Fibroblast of lung (primary cell): ENCODE data around the gene NDST3.
"Not testable (repeated sequence)": the region's sequence is repeated elsewhere in the genome, so short reads cannot be mapped to it uniquely, and the experiment has no call there.

Experiments used
- CTCF ChIP-seq, 2 donors: IDR thresholded peaks in 1 of 2; conservative IDR thresholded peaks in 1 of 2; 1 replicate in 1 of 2; 2 replicates in 1 of 2; pipeline ENCODE4 v1.5.1; 2011 to 2012; ENCODE audit warnings: low read length in 2 of 2, control low read depth in 1 of 2, inconsistent platforms in 1 of 2, low read depth in 1 of 2, mild to moderate bottlenecking in 1 of 2
- EZH2 ChIP-seq: IDR thresholded peaks from 2 replicates; pipeline ENCODE4 v1.5.1; 2012; ENCODE audit warnings: low read length, control low read depth, mild to moderate bottlenecking; ENCODE audit errors: missing control alignments

GRCh38 chr4:118299619-118300018 lies 265.3 kb downstream of the NDST3 start:
- not testable (repeated sequence) for TF ChIP-seq CTCF (conservative IDR thresholded peaks at IDR 0.05 in 1 of 2, IDR thresholded peaks at IDR 0.05 in 1 of 2; ENCODE audit: low read depth in 1 of 2, low read length in 2 of 2); EZH2
